Breast epithelium (tissue), 4 donors: Measurements from ENCODE around the gene ITPR1. TPM values are rescaled to one million over a fixed set of nuclear protein-coding genes. Genes with fewer than 3 reads are reported as not detected.

ENCODE experiments used
- DNase-seq, 2 donors: peaks; one replicate each; pipeline ENCODE4 v3.0.0-alpha.2; 2019; ENCODE audit warnings: low spot score in 2 of 2
- H3K27ac ChIP-seq, 2 donors: fragments of 200-600 bp; sonication (generic) in 1 of 2; one replicate each; pipeline ENCODE4 v1.5.1; 2016 to 2019; ENCODE audit warnings: mild to moderate bottlenecking in 1 of 2
- H3K27me3 ChIP-seq, 2 donors: fragments of 200-600 bp; sonication (generic) in 1 of 2; one replicate each; pipeline versions ENCODE4 v1.5.1 to v1.6.0; 2017 to 2019; ENCODE audit warnings: control low read depth in 1 of 2, mild to moderate bottlenecking in 1 of 2
- H3K36me3 ChIP-seq: fragments of 200-600 bp; one replicate; pipeline ENCODE4 v1.5.1; 2019
- H3K4me1 ChIP-seq, 2 donors: fragments of 200-600 bp; sonication (generic); one replicate each; pipeline ENCODE4 v1.5.1; 2016 to 2019; ENCODE audit warnings: control low read depth in 1 of 2
- H3K4me3 ChIP-seq, 3 donors: fragments of 200-600 bp; sonication (generic); 1 replicate in 2 of 3; 2 replicates in 1 of 3; pipeline ENCODE4 v1.5.1; 2016 to 2019; ENCODE audit warnings: mild to moderate bottlenecking in 3 of 3, moderate library complexity in 2 of 3
- H3K9me3 ChIP-seq, 2 donors: fragments of 200-600 bp; sonication (generic) in 1 of 2; one replicate each; pipeline ENCODE4 v1.5.1; 2016 to 2019; ENCODE audit warnings: control low read depth in 1 of 2
- CTCF ChIP-seq, 3 donors: fragments of 450-650 bp; IDR thresholded peaks; one replicate each; pipeline ENCODE4 v1.5.1; 2016 to 2017; ENCODE audit warnings: antibody characterized with exemption in 3 of 3, mild to moderate bottlenecking in 3 of 3, moderate library complexity in 3 of 3
- POLR2A ChIP-seq: fragments of 450-650 bp; IDR thresholded peaks from one replicate; pipeline ENCODE4 v1.6.1; 2016; ENCODE audit warnings: antibody characterized with exemption, mild to moderate bottlenecking, moderate library complexity
- POLR2AphosphoS5 ChIP-seq, 3 donors: sonication (generic); formaldehyde crosslinking; IDR thresholded peaks; one replicate each; pipeline ENCODE4 v1.6.1; 2017; ENCODE audit warnings: antibody characterized with exemption in 3 of 3
- intact Hi-C: fragments of 100-400 bp; cut with DNase I; formaldehyde crosslinking; loops from one replicate; pipeline ENCODE4 v1.15.1; 2023; ENCODE audit warnings: low total_unique reads
- total RNA-seq, 3 donors: library from RNA; depleted of rRNA; stranded (reverse); fragments of >200 nt; gene quantifications; one replicate each; pipeline ENCODE4 v1.1.0, GENCODE V29; 2016

Gene ITPR1
- total RNA-seq, 3 donors from 2014 or later = 53.8 to 227 (median 174) TPM

- Histone ChIP-seq H3K27ac (no peak overlapping the region), H3K36me3 (no peaks in the 10 kb centered on the region), H3K9me3 (no peaks in the 10 kb centered on the region), H3K4me3 (no peak overlapping the region), H3K4me1 (no peaks in the 10 kb centered on the region), H3K27me3 (no peaks in the 10 kb centered on the region)
- DNase-seq = no peak
- intact Hi-C loops = loop anchor here (10.0 kb wide), 1 partner anchor 1715 kb away; no protein-coding TSS in a partner anchor
- TF ChIP-seq POLR2AphosphoS5 (IDR thresholded peaks at IDR 0.05) = no peak
Measured at GRCh38 chr3:4549896-4550295, 56.7 kb downstream of the ITPR1 start.

GRCh38 chr3:4551051-4551711, 58.0 kb downstream of the ITPR1 start:
- TF ChIP-seq POLR2AphosphoS5 (IDR thresholded peaks at IDR 0.05) (no peak), POLR2A (no peak), CTCF (IDR thresholded peaks at IDR 0.05) (no peak)
- Histone ChIP-seq H3K9me3 (no peaks in the 10 kb centered on the region), H3K36me3 (no peaks in the 10 kb centered on the region), H3K27ac (no peak overlapping the region), H3K27me3 (no peaks in the 10 kb centered on the region), H3K4me1 (no peaks in the 10 kb centered on the region), H3K4me3 (no peak overlapping the region)
- no peak for DNase-seq
- intact Hi-C loops = loop anchor here (10.0 kb wide), 1 partner anchor 1716 kb away; no protein-coding TSS in a partner anchor

GRCh38 chr3:4551794-4552442, 58.8 kb downstream of the ITPR1 start:
- DNase-seq = no peak
- intact Hi-C loops = loop anchor here (10.0 kb wide), 1 partner anchor 1717 kb away; no protein-coding TSS in a partner anchor
- Histone ChIP-seq H3K9me3 (no peaks in the 10 kb centered on the region), H3K4me1 (no peaks in the 10 kb centered on the region), H3K27me3 (no peaks in the 10 kb centered on the region), H3K4me3 (no peak overlapping the region), H3K27ac (no peak overlapping the region), H3K36me3 (no peaks in the 10 kb centered on the region)
- TF ChIP-seq POLR2A (no peak), CTCF (IDR thresholded peaks at IDR 0.05) (no peak), POLR2AphosphoS5 (IDR thresholded peaks at IDR 0.05) (no peak)

GRCh38 chr3:4552811-4553210, 59.7 kb downstream of the ITPR1 start:
- no peaks in the 10 kb centered on the region for H3K27me3 ChIP-seq
- no peak for DNase-seq
- intact Hi-C loops = loop anchor here (10.0 kb wide), 1 partner anchor 1718 kb away; no protein-coding TSS in a partner anchor
- no peaks in the 10 kb centered on the region for H3K4me1 ChIP-seq
- TF ChIP-seq CTCF (IDR thresholded peaks at IDR 0.05) = no peak
- TF ChIP-seq POLR2AphosphoS5 (IDR thresholded peaks at IDR 0.05) = no peak
- no peak for TF ChIP-seq POLR2A
- no peak overlapping the region for H3K27ac ChIP-seq
- H3K36me3 ChIP-seq = no peaks in the 10 kb centered on the region
- no peak overlapping the region for H3K4me3 ChIP-seq
- no peaks in the 10 kb centered on the region for H3K9me3 ChIP-seq

- H3K27ac ChIP-seq = no peak overlapping the region
- intact Hi-C loops = no loop called here
Measured at GRCh38 chr3:4561661-4562060, 68.5 kb downstream of the ITPR1 start.

More at GRCh38 chr3:4561661-4562060, 68.5 kb downstream of the ITPR1 start:
- DNase-seq = no peak
- no peak overlapping the region for H3K4me3 ChIP-seq
- H3K9me3 ChIP-seq = no peaks in the 10 kb centered on the region
- peaks cover 0 to 6% of the 10 kb centered on the region in 2 donors for H3K4me1 ChIP-seq
- TF ChIP-seq POLR2AphosphoS5 (IDR thresholded peaks at IDR 0.05) = no peak
- no peak for TF ChIP-seq POLR2A
- no peak for TF ChIP-seq CTCF (IDR thresholded peaks at IDR 0.05)
- H3K36me3 ChIP-seq = no peaks in the 10 kb centered on the region
- no peaks in the 10 kb centered on the region for H3K27me3 ChIP-seq
